ENCODE measurements around the gene NRF1.

NRF1 gene

GRCh38 chr7:129784437-129784782 is 172.9 kb downstream of the NRF1 start:
- Histone ChIP-seq H4K20me1 (ENCODE audit: insufficient read depth, low read length) (no peaks in the 10 kb centered on the region), H3K36me3 (replicated peaks; ENCODE audit: insufficient read depth, low read length) (no peaks in the 10 kb centered on the region), H2AFZ (ENCODE audit: low read length) (no peak overlapping the region), H3K27me3 (replicated peaks; ENCODE audit: insufficient read depth, low read length) (peaks cover 49% of the 10 kb centered on the region), H3K9me3 (replicated peaks; ENCODE audit: insufficient read depth, low read length) (no peaks in the 10 kb centered on the region), H3K4me2 (ENCODE audit: low read depth, low read length) (peak overlapping the region; percentile 87), H3K9me2 (replicated peaks; ENCODE audit: insufficient read depth, low read length) (no peaks in the 10 kb centered on the region), H3F3A (ENCODE audit: insufficient read depth, low read length) (peaks cover 13% of the 10 kb centered on the region; the same call in 1 of the 2 replicates), H3K79me2 (ENCODE audit: low read length) (no peaks in the 10 kb centered on the region), H3K27ac (ENCODE audit: low read length) (no peak overlapping the region), H3K9ac (ENCODE audit: low read length) (no peak overlapping the region), H3K4me3 (ENCODE audit: low read length) (peak overlapping the region; percentile 23), H3K4me1 (ENCODE audit: low read length) (peaks cover 26% of the 10 kb centered on the region)
- TF ChIP-seq EZH2 (optimal IDR thresholded peaks at IDR 0.05; ENCODE audit: low read depth, low read length): no peak
- no peak for TF ChIP-seq CTCF (IDR thresholded peaks at IDR 0.05; ENCODE audit: low read length)
- TF ChIP-seq EZH2phosphoT487 (IDR thresholded peaks at IDR 0.05; ENCODE audit: low read length): no peak
- no peak for DNase-seq

- TF ChIP-seq CTCF (IDR thresholded peaks at IDR 0.05; ENCODE audit: low read length) (no peak), EZH2 (optimal IDR thresholded peaks at IDR 0.05; ENCODE audit: low read depth, low read length) (no peak), EZH2phosphoT487 (IDR thresholded peaks at IDR 0.05; ENCODE audit: low read length) (no peak)
- no peaks in the 10 kb centered on the region for H3K9me2 ChIP-seq (replicated peaks; ENCODE audit: insufficient read depth, low read length)
- H3K4me2 ChIP-seq (ENCODE audit: low read depth, low read length): peak overlapping the region; percentile 87
- H3K9ac ChIP-seq (ENCODE audit: low read length): no peak overlapping the region
- peaks cover 26% of the 10 kb centered on the region for H3K4me1 ChIP-seq (ENCODE audit: low read length)
- no peaks in the 10 kb centered on the region for H3K36me3 ChIP-seq (replicated peaks; ENCODE audit: insufficient read depth, low read length)
- H3K9me3 ChIP-seq (replicated peaks; ENCODE audit: insufficient read depth, low read length): no peaks in the 10 kb centered on the region
- H3K27me3 ChIP-seq (replicated peaks; ENCODE audit: insufficient read depth, low read length): peaks cover 49% of the 10 kb centered on the region
- H4K20me1 ChIP-seq (ENCODE audit: insufficient read depth, low read length): no peaks in the 10 kb centered on the region
- H3K79me2 ChIP-seq (ENCODE audit: low read length): no peaks in the 10 kb centered on the region
- H3K27ac ChIP-seq (ENCODE audit: low read length): no peak overlapping the region
- H2AFZ ChIP-seq (ENCODE audit: low read length): peak overlapping the region; percentile 1
- DNase-seq: peak; percentile 87
- peak overlapping the region; percentile 23 for H3K4me3 ChIP-seq (ENCODE audit: low read length)
- H3F3A ChIP-seq (ENCODE audit: insufficient read depth, low read length): peaks cover 8% of the 10 kb centered on the region; the same call in 1 of the 2 replicates
These were observed 173.5 kb downstream of the NRF1 start for GRCh38 chr7:129784783-129785684.

GRCh38 chr7:129785685-129786514 is 174.4 kb downstream of the NRF1 start:
- peak overlapping the region; percentile 23; the same call in 1 of the 2 replicates for H3K4me3 ChIP-seq (ENCODE audit: low read length)
- TF ChIP-seq EZH2 (optimal IDR thresholded peaks at IDR 0.05; ENCODE audit: low read depth, low read length) (no peak), CTCF (IDR thresholded peaks at IDR 0.05; ENCODE audit: low read length) (no peak), EZH2phosphoT487 (IDR thresholded peaks at IDR 0.05; ENCODE audit: low read length) (no peak)
- no peaks in the 10 kb centered on the region for H3K79me2 ChIP-seq (ENCODE audit: low read length)
- no peak overlapping the region for H3K9ac ChIP-seq (ENCODE audit: low read length)
- DNase-seq: peak; percentile 11
- H3K4me2 ChIP-seq (ENCODE audit: low read depth, low read length): peak overlapping the region; percentile 87
- no peak overlapping the region for H3K27ac ChIP-seq (ENCODE audit: low read length)
- H4K20me1 ChIP-seq (ENCODE audit: insufficient read depth, low read length): no peaks in the 10 kb centered on the region
- H3K27me3 ChIP-seq (replicated peaks; ENCODE audit: insufficient read depth, low read length): peaks cover 49% of the 10 kb centered on the region
- H3F3A ChIP-seq (ENCODE audit: insufficient read depth, low read length): peaks cover 7% of the 10 kb centered on the region; the same call in 1 of the 2 replicates
- H3K9me2 ChIP-seq (replicated peaks; ENCODE audit: insufficient read depth, low read length): no peaks in the 10 kb centered on the region
- peak overlapping the region; percentile 1; the same call in 1 of the 2 replicates for H2AFZ ChIP-seq (ENCODE audit: low read length)
- peaks cover 26% of the 10 kb centered on the region for H3K4me1 ChIP-seq (ENCODE audit: low read length)
- no peaks in the 10 kb centered on the region for H3K9me3 ChIP-seq (replicated peaks; ENCODE audit: insufficient read depth, low read length)
- H3K36me3 ChIP-seq (replicated peaks; ENCODE audit: insufficient read depth, low read length): no peaks in the 10 kb centered on the region
